Posterior vena cava (tissue), 2 donors: ENCODE data around the gene BAIAP3. TPM values are rescaled to one million over a fixed set of nuclear protein-coding genes. Genes with fewer than 3 reads are reported as not detected.
"Not testable (repeated sequence)": the region's sequence is repeated elsewhere in the genome, so short reads cannot be mapped to it uniquely, and the experiment has no call there.

Experiments used
- DNase-seq: peaks from one replicate; pipeline ENCODE4 v3.0.0-alpha.2; 2020; ENCODE audit warnings: low spot score
- intact Hi-C, 2 donors: fragments of 100-400 bp; cut with DNase I; formaldehyde crosslinking; loops; one replicate each; pipeline versions ENCODE4 v1.14.1 to v1.14.2; 2022 to 2023
- total RNA-seq, 2 donors: library from RNA; stranded (reverse); fragmentation: NEBNext Ultra II Directional; extraction: Animal tissue kit (Norgen Biotek cat#: 25700); gene quantifications; one replicate each; pipeline ENCODE4 v1.2.1, GENCODE V29; 2021
- donor health status: DM: yes; HTN: yes; CAD: no.
- donor health status: DM: yes; HTN: yes; CAD: no.

Gene BAIAP3
- total RNA-seq, 2 donors from 2014 or later, result 0.24 to 0.56 TPM

GRCh38 chr16:1315081-1316032, 18.1 kb upstream of the BAIAP3 start:
- intact Hi-C loops, result no loop called here
- DNase-seq, result no peak

GRCh38 chr16:1316033-1316405, 17.4 kb upstream of the BAIAP3 start:
- no peak for DNase-seq
- intact Hi-C loops, result no loop called here

GRCh38 chr16:1317479-1318267, 15.8 kb upstream of the BAIAP3 start:
- intact Hi-C loops, result no loop called here
- DNase-seq, result no peak

GRCh38 chr16:1318268-1318545, 15.2 kb upstream of the BAIAP3 start:
- DNase-seq, result no peak
- intact Hi-C loops, result no loop called here

- DNase-seq, result no peak
- intact Hi-C loops, result no loop called here
Observed at GRCh38 chr16:1319041-1319440, 14.4 kb upstream of the BAIAP3 start.

GRCh38 chr16:1320097-1320496, 13.3 kb upstream of the BAIAP3 start:
- intact Hi-C loops, result no loop called here

GRCh38 chr16:1320658-1321240, 12.7 kb upstream of the BAIAP3 start:
- no peak for DNase-seq
- intact Hi-C loops, result no loop called here

More at GRCh38 chr16:1320097-1320496, 13.3 kb upstream of the BAIAP3 start:
- no peak for DNase-seq

- no peak for DNase-seq
- intact Hi-C loops, result no loop called here
Observed at GRCh38 chr16:1322407-1322806, 11.0 kb upstream of the BAIAP3 start.

GRCh38 chr16:1323296-1324239, 9.9 kb upstream of the BAIAP3 start:
- intact Hi-C loops, result no loop called here
- DNase-seq, result no peak

GRCh38 chr16:1324286-1324826, 9.1 kb upstream of the BAIAP3 start:
- DNase-seq, result no peak
- intact Hi-C loops, result no loop called here

GRCh38 chr16:1325261-1325660, 8.2 kb upstream of the BAIAP3 start:
- intact Hi-C loops, result no loop called here
- no peak for DNase-seq

- no peak for DNase-seq
- intact Hi-C loops, result no loop called here
Observed at GRCh38 chr16:1325673-1326371, 7.6 kb upstream of the BAIAP3 start.

GRCh38 chr16:1326391-1326790, 7.1 kb upstream of the BAIAP3 start:
- DNase-seq, result no peak
- intact Hi-C loops, result no loop called here

GRCh38 chr16:1326946-1327618, 6.4 kb upstream of the BAIAP3 start:
- intact Hi-C loops, result no loop called here
- no peak for DNase-seq

- no peak for DNase-seq
- intact Hi-C loops, result no loop called here
Observed at GRCh38 chr16:1327619-1327947, 5.9 kb upstream of the BAIAP3 start.

GRCh38 chr16:1328136-1328535, 5.3 kb upstream of the BAIAP3 start:
- DNase-seq, intact Hi-C loops: not testable (repeated sequence)

- DNase-seq, intact Hi-C loops: not testable (repeated sequence)
Observed at GRCh38 chr16:1328961-1329360, 4.5 kb upstream of the BAIAP3 start.
